Activated CD4-positive, alpha-beta T cell treated with anti-CD3 and anti-CD28 coated beads, Interleukin-2, amount 50 U/mL, for 1 hour (primary cell): Measurements from ENCODE around the gene SARNP.
"Not testable (repeated sequence)": the region's sequence is repeated elsewhere in the genome, so short reads cannot be mapped to it uniquely, and the experiment has no call there.

Source experiments
- DNase-seq: peaks from one replicate; pipeline ENCODE4 v3.0.0-alpha.2; 2020

Gene SARNP, protein sequence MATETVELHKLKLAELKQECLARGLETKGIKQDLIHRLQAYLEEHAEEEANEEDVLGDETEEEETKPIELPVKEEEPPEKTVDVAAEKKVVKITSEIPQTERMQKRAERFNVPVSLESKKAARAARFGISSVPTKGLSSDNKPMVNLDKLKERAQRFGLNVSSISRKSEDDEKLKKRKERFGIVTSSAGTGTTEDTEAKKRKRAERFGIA

DNA sequence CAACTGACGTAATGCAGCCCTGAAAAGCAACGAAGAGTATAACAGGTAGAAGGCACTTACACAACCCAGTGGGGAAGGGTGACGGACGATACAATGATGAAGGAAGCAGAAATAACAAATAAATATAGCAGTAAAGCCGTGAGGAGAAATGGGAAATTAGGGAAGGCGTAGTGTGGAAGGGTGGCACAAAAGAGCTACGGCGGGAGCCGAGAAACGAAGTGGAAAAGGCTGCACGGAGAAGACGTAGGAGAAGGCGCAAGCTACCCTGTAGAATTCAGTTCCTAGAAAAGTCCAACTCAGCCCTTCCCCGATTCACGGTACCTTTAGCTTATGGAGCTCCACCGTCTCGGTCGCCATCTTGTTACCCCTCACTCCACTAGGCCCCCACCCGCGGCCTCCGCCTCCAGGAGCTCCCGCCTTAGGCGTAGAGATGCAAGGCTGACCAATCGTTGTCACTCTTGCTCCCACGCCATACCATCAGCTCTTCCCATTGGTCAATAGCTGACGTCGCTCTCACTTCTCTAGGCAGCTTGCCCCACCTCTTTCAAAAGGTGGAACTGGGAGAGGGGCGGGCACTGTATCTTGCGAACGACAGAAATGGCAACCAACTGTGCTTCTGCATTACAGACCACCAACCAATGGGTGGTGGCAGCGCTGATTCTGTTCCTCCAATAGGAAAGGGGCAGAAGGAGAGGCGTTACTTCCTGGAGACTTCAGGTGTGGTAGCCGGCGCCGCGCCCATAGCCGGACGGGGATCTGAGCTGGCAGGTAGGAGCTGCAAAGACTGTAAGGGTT is at the start of gene SARNP, which contains the start of gene ORMDL2:
Gene SARNP, minus strand, starts transcription at position 380 of the 795 bp plus-strand sequence. Its CDS starts 23 bp downstream, at position 357.
Gene ORMDL2, plus strand, starts transcription at position 697 of the 795 bp plus-strand sequence. CDS start 959 bp downstream, outside the sequence.
- DNase-seq, result peak; percentile 92

DNA sequence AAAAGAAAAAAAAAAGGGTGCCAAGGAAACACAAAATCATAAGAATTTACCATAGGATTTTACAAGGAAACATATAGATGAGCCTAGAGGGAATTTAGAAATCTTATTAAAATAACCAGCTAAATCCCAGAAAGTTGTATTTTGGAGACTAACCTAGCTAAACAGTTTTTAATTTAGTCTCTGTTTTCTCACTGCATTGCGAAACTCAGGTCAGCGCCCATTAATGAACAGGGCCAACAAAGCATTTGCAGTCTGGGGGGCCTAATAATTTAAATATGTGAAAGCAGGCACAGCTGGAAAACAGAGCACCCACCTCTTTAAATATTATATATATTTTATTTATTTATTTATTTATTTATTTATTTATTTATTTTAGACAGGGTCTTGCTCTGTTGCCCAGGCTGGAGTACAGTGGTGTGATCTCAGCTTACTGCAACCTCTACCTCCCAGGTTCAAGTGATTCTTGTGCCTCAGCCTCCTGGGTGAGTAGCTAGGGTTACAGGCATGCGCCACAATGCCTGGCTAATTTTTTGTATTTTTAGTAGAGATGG is 49.0 kb upstream of the SARNP start:
- not testable (repeated sequence) for DNase-seq

DNA sequence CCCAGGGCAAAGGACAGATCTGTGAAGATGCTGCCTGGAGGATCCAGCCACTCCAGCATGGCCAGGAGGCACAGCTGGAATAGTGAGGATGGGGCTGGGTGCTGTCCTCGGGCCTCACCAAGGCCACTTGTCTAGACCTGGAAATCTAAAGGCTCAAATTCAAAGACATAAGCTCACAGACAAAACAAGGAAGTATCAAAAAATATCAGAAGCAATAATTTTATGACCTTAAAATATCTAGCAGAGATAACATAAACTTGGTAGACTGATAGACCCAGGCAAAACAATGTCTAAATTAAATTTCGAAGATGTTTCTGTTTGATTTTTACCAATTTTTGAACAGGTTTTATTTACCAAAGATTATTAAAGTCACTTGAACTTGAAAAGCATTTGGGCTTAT is 47.8 kb upstream of the SARNP start:
- no peak for DNase-seq

DNA sequence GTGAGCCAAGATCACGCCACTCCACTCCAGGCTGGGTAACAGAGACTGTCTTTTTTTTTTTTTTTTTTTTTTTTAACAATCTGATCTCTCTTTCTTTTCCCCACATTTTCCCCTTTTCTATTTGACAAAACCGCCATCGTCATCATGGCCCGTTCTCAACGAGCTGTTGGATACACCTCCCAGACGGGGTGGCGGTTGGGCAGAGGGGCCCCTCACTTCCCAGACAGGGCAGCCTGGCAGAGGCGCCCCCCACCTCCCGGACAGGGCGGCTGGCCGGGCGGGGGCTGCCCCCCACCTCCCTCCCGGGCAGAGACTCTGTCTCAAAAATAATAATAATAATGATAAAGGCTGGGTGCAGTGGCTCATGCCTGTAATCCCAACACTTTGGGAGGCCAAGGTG is 45.4 kb upstream of the SARNP start:
- DNase-seq, result not testable (repeated sequence)

DNA sequence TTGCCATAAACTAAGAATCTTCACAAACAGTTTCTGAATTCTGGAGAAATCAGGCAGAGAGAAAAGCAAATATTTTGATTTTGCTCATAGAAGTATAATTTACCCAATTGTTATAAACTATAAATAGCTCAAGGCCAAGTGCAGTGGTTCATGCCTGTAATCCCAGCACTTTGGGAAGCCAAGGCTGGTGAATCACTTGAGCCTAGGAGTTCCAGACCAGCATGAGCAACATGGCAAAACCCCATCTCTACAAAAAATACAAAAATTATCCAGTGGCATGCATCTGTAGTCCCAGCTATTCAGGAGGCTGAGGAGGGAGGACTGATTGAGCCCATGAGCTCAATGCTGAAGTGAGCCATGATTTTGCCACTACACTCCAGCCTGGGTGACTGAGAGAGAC is 44.8 kb upstream of the SARNP start:
- no peak for DNase-seq

DNA sequence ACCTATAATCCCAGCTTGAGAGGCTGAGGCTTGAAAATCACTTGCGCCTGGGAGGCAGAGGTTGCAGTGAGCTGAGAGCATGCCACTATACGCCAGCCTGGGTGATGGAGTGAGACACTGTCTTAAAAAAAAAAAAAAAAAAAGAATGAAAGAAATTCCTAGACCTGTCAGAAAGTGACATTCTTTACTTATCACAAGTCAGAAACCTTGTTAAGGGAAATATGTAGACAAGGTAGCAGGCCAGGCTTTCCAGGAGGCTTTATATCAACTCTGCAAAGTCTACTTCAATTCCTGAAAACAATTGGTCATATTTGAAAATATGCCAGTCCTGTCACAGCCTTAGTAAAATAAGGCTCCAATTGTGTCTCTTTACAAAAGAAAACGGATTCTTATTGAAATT is 44.3 kb upstream of the SARNP start:
- DNase-seq, result no peak

DNA sequence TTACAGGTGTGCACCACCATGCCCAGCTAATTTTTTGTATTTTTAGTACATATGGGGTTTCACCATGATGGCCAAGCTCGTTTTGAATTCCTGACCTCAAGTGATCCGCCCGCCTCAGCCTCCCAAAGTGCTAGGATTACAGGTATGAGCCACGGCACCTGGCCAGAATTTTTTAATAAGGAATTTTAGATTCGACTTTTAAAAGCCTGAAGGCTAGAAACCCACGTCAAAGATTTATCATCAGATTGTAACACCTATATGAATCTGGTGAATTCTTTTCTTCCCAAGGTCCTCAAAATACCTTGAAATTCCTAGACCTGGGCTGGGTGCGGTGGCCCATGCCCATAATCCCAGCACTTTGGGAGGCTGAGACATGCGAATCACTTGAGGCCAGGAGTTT is 43.9 kb upstream of the SARNP start:
- DNase-seq, result no peak

DNA sequence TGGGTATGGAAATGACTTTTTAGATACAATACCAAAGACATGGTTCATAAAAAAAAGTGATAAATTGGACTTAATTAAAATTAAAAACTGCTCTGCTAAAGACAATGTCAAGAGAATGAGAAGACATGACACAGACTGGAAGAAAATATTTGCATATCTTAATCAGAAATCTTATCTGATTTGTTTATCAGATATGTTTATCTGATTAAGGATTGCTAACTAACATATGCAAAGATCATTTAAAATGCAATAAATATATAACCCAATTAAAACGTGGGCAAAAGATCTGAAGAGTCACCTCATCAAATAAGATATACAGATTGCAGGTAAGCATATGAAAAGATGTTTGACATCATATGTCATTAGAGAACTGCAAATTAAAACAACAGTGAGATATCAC is 35.2 kb upstream of the SARNP start:
- no peak for DNase-seq

DNA sequence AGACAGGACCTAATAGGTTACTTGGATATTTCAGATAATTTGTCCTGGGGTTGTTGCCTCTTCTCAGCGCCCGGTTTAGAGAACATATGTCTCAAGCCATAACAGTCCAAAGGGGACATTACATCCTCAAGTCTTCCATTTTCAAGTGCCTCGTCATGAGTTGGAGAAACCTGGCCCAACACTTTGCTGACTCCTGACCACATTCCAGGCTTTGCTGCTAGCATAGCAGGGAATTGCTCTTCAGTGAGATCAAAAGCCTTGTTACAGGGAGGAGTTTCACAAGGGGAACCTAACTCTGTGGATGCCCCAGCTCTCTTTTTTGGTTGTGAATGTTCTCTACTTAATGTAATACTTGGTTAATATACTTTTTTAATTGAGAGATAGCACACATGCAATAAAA is 33.4 kb upstream of the SARNP start:
- no peak for DNase-seq

DNA sequence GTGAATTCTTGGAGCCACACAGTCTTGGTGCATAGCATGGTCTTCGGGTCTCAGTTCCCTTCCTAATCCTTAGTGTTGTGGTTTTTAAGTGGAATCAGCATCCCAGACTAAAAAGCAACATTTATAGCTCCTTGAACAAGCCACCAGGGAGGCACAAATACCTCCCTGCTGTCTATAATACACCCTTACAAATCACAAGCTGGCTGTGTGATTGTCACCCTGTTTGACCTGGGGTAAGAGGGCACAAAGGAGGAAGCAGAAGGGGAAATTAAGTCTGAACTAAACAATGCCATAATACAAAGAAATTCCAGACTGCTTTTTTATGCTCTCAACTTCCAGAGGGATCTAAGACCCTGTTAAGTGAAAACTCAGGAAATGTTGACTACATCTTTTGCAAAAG is 32.9 kb upstream of the SARNP start:
- DNase-seq, result no peak

DNA sequence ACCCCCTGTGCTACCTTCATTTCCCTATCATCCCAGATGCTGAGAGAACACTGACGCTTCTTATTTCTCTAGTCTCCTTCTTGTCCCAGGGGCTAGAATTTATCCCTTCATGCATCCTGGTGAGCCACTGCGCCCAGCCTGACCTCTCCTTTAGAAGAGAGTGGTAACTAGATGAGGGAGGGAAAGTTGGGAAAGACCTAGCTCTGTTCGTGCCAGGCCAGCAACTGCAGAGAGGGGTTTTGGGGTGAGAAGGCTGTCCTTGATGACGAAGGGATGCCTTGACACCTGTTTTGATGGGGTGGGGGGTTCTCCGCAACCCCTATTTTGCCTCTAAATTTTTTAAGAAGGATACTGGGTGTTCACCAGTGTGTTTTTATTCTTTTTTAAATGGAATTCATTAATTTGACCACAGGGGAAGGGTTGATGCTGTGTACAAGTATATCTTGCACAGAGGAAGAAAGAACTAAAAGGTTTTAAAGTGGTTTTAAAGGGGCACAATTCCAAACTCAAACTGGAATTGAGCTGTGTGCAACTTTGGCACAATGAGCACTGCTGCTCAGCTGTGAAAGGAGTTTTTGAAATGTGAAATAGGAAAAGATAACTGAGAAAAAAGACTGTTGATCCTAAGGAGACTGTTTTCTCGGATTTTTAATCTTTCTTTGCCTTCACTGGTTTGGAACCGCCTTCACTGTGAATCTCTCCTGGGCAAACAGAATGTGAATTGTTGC is 32.3 kb upstream of the SARNP start:
- DNase-seq, result no peak

DNA sequence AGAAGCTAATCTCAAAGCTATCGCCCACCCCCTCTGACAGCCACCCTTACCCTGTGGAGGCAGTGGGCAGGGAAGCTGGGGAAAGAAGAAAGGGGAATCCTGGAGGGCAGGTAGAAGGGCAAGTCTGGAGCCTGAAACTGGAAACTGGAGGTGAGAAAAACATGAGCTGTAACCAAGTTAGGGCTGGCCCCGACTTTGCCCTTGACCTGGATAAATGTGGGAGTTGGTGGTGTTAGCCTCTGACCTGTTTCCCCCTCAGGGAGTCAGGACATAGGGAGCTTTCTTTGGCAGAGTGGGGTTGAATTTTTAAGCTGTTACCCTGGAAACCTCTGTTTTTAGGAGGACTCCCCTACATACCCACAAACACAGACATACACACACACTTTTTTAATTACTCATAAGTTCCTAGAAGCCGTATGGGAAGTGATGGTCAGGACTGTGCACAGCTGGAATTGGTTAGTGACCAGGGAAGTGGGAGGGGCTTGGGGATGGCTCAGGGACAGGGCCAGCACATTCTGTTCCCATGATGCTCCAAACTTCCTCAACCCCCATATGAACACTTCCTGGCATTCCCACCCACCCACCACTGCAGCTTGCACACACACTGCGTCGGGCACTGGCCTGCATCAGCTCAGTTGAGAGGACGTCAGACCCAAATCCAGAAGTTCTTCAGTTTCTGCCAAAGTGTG is 30.2 kb upstream of the SARNP start:
- DNase-seq, result no peak

DNA sequence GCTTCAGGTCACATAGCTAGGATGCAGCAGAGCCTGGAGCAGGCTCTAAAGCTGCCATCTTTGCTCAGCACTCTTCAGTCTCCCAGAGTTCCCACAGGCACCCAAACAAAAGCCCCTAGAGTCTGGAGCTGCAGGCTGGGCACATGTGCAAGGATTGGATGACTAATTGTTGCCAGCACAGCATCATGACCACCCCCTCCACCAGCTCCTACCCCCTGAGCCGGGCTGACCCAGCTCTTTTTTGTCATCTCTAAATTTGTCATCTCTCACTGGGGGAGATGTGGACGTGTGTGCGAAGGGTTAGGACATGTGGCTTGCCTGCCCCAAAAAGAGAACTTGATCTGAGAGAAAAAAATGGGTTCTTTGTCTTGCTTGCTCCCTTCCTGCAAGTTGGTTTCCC is 29.5 kb upstream of the SARNP start:
- DNase-seq, result no peak

DNA sequence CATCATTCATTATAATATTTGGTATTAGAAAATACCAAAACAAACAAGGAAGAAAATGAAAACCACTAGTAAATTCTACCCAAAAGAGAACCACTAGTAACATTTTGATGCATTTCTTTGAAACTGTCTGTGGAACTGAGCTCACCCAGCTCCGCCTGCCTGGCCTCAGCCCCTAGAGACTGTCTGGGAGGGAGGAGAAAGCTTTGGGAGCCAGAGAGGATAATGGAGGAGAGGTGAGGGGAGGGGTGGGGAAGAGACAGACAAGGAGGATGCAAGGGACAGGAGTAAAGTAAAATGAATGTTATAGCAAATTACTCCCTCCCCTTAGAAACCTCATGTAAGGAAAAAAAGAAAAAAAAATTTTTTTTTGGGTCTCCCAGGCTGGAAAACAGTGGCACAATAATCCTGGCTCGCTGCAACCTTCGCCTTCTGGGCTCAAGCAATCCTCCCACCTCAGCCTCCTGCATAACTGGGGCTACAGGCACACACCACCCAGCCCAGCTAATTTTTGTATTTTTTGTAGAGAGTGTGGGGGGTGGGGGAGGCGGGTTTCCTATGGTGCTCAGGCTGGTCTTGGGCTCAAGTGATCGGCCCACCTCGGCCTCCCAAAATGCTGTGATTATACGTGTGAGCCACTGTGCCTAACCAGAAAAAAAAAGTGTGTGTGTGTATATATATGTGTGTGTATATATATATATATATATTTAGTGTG is 28.4 kb upstream of the SARNP start:
- no peak for DNase-seq

DNA sequence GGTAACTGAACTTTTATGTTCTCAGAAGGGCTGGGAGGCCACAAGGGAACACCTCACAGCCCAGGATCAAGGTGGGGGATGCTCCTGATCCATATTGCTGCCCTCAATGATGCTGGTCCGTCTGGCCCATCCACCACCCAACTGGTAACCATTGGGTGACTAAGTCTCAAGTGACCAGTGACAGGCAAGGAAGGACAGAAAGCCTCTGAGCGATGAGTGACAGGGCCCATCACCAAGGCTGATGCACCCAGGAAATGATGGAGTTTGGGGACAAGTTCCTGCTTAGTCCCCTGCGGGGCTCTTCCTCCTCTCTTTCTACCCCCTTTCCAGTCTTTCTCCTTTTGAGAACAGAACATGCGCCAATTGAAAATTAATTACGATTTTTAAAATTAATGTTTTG is 27.8 kb upstream of the SARNP start:
- DNase-seq, result no peak

DNA sequence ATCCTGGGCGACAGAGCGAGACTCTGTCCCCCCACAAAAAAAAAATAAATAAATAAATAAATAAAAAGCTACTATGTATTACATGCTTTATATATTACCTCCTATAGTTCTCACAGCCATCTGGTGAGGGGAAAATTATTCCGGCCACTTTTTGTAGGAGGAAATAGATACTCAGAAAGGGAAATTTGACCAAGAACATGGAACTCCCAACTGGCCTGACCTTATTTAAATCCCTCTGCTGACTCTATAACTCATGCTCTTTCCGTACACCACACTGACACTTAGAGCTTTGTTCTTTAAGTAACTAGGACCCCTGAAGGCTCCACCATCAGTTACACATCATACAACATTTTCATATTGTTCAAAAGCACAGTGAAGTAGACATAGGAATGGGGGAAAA is 27.4 kb upstream of the SARNP start:
- no peak for DNase-seq

DNA sequence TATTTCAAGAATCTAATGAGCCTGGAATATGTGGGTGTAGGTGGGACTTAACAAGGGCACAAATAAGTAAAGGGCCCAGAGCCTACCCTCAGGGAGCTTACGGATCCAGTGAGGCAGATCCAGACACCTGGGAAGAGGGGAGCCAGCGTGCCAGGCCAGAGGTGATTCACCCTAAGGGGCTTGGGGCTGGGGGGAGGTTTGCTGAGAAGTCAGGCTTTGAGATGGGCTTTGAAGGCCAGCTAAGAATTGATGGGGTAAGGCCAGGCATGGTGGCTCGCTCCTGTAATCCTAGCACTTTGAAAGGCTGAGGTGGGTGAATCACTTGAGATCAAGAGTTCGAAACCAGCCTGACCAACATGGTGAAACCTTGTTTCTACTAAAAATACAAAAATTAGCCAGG is 25.9 kb upstream of the SARNP start:
- DNase-seq, result no peak

DNA sequence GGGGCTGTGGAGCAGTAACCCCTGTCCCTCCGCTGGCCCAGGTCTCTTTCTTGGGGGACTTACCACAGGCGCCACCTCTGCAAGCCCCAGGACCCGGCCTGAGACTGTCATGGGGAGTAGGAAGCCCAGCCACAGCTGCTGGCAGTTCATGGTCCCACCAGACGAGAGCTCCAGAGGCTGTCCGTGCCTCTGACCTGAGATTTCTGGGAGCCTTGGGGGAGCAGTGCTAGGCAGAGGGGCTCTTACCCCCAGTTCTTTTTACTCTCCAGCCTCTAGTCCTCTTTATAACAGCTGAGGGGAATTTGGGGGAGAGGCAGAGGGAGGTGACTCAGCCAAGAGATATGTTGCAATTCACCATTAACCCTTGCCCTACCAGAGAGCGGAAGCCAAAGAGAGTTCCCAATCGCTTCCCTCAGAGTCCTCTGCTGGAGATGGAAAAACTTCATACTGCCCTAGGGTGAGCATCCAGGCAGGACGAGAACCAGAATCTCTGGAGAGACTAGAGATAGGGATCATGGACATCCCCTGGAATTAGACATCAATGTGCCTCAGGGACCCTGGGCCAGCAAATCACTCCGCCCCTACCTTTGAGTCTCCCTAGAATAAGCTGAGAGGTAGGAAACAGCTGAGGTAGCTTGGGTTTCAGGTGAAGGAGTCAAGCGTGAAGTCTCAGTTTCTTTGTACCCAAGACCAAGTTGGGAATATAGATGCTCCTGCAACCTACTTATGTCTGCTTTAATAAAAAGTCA is 25.3 kb upstream of the SARNP start, which contains the start of gene MMP19:
Gene MMP19, minus strand, starts transcription at position 256 of the 749 bp plus-strand sequence. Its CDS starts 106 bp downstream, at position 150.
- DNase-seq, result no peak

DNA sequence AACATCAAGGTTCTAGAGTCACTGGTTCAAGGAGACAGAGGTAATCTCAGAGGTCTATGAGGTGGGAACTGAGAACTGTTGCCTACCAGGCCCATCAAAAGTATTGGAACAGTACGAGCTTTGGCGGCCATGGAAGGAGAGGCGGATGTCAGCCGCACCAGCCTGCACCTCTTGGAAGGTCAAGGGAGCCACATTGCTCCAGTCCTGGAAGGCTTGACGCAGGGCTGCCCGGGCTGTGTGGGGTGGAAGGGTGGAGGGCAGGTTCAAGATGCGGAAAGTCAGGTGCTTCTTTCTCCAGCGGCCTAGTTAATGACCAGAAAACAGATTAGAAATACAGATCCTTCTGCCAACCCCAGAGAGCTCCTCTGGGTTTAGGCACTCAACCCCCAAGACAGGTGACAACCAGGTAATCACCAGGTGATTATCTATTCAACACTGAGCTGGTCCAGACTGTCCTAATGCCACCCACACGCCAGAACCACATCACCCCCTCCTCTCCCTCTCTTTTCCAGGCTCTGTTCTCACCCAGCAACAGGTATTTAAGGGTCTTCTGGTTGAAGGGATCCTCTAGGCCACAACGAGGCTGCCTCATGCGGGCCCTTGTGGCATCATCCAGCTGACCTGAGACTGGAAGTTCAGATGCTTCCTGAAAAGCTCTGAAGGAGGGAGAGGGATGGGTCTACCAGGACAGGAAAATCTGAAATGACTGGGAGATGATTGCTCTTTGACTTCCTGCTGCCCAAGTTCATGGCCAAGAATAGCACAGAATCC is 23.2 kb upstream of the SARNP start:
- DNase-seq, result no peak

DNA sequence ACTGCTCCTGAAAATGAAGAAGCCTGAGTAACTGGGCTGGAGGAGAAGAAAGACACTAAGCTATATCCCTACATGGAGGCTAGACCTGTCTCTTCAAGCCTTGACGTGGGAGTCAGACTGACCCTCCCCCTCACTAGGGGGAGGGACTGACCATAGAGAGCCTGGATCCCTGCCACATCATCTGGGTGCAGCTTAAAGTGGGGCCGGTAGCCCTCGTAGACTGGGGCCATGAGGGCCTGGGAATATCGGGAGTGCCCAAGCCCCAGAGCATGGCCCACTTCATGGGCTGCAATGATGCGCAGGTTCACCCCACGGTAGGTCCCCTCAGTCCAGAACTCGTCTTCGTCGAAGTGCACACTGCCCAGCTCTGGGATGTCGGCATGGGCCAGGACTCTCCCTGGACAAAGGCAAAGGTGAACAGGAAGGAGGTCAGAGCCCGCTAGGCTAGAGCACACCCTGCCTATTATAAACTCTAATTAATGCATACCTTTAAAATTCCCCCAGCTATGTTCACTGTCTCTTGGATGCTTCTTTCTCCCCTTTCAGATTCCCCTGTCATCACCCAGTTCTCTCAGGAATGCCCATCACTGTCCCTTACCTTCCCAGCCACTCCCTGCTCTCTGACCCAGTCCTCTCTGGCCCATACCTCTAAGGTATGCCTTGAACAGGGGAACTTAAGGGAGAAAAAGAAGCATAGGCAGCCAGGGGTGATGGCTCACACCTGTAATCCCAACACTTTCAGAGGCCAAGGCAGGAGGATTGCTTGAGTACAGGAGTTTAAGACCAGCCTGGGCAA is 22.0 kb upstream of the SARNP start:
- DNase-seq, result no peak
